Ureter (tissue), 1 donor: ENCODE results near the gene ALK. TPM values are rescaled to one million over a fixed set of nuclear protein-coding genes. Genes with fewer than 3 reads are reported as not detected.

Experiments used
- DNase-seq: peaks from one replicate; pipeline ENCODE4 v3.0.0-alpha.2; 2020; ENCODE audit warnings: low spot score
- total RNA-seq: library from RNA; stranded (reverse); gene quantifications from one replicate; pipeline ENCODE4 v1.2.4, GENCODE V29; 2023
- donor health status: DM: yes; HTN: yes; CAD: no.

ALK gene
- total RNA-seq, 1 donor from 2014 or later: 0.36 TPM

DNA sequence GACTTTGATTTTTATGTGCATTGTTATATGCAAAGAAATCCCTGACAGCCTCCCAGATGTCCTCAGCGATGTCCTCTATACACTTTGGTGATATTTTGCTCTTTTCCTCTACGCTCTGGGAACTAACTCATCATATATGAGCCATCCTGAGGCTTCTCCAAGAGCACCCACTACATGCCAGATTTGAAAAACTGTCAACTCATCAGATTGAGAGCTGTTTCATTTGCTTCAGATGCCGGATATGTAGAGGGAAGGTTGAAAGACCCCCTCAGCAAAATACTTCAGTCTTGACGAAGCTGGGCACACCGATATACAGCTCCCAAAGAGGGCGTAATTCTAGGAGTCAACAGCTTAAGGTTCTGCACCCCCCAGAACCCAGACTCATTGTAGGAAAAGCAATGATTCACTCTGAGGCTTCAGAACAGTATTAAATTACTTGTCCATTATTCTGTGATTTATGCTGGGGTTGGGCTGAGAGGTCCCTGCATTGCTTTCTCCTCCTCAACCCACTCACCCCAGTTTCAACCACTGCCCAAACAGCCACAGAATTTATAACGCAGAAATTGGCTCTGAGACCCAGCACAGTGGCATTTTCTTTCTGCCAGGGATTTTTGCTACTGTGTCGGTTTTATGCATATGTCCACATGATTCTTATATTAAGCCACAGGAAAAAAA is 341.8 kb downstream of the ALK start:
- DNase-seq: no peak

DNA sequence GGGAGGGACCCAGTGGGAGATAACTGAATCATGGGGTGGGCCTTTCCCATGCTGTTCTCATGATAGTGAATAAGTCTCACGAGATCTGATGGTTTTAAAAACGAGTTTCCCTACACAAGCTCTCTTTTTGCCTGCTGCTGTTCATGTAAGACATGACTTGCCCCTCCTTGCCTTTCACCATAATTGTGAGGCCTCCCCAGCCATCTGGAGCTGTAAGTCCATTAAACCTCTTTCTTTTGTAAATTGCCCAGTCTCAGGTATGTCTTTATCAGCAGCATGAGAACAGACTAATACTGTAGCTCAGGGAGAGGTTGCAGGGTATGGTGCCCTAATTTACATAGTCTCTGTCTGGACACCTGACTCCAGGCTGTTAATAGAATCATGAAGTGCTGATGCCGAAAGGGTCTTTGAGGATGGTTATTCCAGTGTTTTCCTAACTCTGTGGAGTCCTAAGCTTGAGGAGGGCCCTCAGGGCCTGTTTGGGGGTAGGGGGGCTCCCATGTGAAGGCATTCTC is 343.2 kb downstream of the ALK start:
- DNase-seq: no peak

DNA sequence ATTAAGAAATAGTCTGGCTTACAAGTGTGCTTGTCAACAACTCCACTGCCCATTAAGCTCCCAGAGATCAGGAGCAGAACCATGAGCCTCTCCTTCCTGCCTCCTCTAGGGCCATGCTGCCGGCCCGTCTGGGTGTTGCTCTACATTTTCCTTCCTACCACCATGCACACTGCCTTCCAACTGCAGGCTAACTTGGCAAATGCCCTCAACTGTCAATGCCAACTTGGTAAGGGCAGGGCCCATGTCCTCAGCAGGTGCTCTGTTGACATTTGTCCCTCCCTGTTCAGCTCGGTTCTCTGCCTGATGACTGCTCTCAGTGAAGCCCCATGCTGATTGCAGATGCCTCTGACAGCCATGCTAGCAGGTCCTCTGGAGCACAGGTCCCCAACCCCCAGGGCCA is 345.2 kb downstream of the ALK start:
- no peak for DNase-seq

- DNase-seq: no peak
Observed at GRCh38 chr2:29575370-29575890, 346.0 kb downstream of the ALK start.

DNA sequence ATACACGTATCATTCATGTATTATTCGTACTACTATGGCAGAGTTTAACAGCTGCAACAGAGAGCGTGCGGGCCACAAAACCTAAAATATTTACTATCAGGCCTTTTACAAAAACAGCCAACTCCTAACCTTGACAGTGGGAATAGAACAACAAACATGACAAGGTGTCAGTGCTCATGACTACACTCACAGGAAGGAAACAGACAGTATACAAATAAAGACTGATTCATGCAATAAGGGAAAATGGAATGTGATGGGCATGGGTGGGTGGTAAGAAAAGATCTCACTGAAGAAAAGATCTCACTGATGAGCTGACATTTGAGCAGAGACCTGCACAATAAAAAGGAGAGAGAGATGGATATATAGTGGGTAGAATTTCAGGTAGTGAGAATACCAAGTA is 347.8 kb downstream of the ALK start:
- DNase-seq: no peak

- no peak for DNase-seq
Observed at GRCh38 chr2:29573147-29573546, 348.2 kb downstream of the ALK start.

DNA sequence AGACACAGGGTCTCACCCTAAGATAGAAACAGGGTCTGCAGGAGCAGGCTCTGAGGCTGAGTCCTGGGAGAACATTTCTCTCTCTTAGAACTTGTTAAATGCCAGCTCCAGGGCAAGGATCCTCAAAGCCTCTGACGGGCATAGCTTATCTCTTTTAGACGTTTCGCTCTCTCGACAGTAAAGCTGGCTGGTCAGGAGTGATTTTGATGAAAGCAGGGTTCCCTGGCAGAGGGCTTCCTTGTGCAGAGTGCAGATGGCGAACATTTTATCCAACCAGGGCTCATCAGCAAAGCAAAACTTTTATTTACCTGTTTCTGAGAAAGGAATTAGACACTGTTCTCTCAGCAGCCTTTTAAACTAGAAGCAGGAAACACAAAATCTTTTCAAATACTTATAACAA is 350.8 kb downstream of the ALK start:
- DNase-seq: no peak

DNA sequence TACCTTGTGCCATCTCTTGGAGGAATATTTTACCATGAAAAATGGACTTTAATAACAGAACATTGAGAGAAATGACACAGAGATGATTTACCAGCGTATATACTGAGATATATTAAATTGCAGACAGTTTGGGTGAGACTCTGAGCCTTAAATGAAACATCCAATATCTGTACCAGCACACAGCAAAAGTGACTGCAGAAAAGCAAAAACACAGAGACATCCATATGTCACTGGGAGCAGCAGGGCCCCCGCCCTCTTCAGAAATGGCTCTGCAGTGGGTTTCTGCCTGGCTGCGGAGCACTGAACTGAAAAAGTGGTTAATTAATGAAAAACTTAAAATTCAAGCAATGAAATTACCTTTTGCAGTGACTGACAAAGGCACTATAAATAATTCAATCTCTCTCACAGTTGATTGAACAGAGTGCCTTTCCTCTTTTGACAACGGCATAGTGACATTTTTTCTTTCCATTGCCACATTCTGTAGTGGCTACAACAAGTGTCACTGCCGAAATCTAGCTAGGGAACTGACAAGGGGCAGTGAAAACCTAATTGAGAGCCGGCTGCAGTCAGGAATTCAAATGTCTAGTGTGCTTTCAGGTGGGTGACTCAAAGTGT is 353.4 kb downstream of the ALK start:
- no peak for DNase-seq

DNA sequence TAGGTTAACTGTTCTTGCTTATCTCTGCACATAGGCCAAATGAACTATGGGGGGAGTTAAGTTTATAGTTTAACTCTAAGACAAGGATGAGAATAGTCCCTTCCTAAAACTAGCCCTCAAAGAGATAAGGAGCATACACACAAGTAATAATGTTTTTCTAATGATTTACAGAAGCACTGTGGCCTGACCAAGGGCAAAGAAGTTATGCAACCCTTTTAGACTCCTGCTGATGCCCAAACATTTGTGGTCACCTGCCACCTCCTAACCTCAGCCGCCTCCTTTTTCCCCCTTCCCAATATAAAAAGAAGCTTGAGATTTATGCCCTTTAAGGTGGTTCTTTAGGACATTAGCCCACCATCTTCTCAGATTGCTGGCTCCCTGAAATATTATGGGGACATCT is 357.7 kb downstream of the ALK start:
- no peak for DNase-seq

GRCh38 chr2:29562896-29563295 is 358.5 kb downstream of the ALK start:
- DNase-seq: no peak

- no peak for DNase-seq
Observed at GRCh38 chr2:29562319-29562718, 359.1 kb downstream of the ALK start.

DNA sequence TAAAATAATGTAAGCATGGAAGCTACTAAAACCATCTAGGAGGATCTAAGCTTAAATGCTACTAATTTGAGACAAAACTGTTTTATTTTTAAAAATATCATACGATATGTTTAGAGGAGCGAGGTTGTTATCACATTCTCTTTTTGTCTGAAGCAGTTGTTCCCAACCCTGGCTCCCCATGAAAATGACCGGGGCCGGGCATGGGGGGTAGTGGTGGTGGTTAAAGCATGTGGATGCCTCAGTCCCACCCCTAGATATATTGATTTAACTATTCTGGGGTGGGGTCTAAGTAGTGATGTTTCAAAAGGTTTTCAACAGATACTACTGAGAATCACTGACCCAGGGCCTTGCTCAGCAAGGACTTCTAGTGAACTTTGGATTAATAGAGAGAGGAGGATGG is 359.8 kb downstream of the ALK start:
- no peak for DNase-seq

DNA sequence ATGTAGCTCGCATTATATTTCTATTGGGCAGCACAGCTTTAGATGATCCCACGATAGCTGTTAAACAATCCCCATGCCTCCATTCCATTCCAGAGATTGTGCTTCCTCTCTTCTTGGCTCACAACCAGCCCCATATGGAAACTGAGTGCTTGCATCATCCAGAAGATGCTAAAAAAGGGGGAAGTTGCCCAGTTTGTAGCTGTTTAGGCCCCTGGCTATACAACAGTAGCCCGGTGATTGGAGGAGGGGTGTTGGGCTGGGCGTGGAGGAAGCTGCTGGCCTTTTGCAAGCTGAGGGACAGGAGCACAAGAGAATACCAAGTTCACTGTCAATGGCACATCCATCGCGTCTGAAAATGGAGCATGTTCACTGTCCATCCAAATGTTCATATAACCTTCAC is 360.2 kb downstream of the ALK start:
- DNase-seq: no peak

DNA sequence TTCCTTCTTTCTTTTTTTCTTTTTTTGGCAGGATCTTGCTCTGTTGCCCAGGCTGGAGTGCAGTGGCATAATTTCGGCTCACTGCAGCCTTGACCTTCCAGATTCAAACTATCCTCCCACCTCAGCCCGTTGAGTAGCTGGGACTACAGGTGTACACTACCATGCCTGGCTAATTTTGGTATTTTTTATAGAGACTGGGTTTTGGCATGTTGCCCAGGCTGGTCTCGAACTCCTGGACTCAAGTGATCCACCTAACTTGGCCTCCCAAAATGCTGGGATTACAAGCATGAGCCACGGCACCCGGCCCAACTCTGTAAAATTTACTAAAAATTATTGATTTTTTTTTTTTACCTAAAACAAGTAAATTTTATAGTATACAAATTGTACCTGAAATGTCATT is 360.8 kb downstream of the ALK start:
- DNase-seq: no peak

DNA sequence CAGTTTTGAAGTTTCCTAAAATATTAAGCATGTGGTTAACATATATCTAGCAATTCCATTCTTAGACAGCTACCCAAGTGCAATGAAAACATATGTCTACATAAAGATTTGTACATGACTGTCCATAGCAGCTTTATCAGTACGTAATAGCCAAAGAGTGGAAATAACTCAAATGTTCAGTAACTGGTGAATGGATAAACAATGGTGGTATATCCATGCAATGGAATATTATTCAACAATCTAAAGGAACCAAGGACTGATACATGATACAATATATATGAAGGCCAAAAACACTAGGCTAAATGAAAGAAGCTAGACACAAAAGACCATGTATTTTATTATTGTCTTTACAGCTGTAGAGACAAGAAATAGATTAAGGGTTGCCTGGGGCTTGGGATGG is 361.4 kb downstream of the ALK start:
- DNase-seq: no peak

DNA sequence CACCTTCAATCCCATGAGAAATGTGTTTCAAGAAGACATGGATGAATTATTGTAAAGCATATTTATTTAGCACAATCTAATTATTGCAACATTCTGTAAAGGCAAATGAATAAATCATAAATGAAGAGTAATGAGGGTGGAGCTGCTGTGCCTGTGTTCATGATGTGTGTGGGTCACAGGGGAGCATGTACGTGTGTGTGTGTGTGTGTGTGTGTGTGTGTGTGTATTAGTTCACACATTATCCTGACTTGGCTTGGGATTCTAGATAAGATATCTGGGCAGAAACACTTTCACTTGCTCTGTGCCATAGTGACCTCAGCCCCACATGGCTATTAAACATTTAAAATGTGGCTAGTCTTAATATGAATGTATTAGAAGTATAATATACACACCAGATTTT is 361.8 kb downstream of the ALK start:
- no peak for DNase-seq

DNA sequence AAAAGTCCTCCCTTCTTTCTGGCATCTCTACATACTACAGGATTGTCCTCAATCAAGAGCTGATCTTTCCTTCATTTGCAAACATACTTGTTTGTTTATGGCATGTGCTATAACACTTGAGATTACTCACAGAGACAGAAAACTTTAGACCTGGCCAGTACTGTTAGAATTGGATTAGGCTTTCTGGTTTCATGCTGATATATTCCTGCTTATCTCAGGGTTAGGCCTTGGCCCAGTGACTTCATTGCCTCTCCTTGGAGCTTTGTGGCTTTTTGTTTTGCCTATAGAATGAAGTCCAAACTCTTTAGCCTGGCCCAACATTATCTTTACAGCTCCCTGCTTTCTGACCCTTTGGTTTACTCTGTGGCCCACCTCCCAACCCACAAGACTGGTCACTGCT is 363.3 kb downstream of the ALK start:
- no peak for DNase-seq

- no peak for DNase-seq
Observed at GRCh38 chr2:29557268-29557667, 364.1 kb downstream of the ALK start.

GRCh38 chr2:29549069-29549380 is 372.4 kb downstream of the ALK start:
- DNase-seq: no peak

- no peak for DNase-seq
Observed at GRCh38 chr2:29544917-29545316, 376.5 kb downstream of the ALK start.

- no peak for DNase-seq
Observed at GRCh38 chr2:29544031-29544430, 377.4 kb downstream of the ALK start.

DNA sequence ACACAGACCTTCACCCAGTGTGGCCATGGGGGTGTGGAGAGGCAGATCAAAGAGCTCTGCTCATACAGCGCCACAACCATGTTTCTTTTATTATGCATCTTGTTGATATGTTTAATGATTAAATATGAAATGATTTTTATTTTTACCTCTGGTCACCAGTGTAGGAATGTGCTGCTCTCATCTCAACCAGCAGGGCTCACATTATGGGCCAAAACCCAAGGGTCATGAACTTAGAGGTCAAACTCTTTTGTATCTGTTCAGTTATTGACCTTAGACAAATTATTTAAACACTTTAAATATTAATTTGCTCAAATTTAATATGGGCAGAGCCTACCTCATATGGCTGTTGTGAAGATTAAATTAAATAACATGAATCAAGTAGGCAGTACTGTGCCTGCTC is 386.2 kb downstream of the ALK start:
- no peak for DNase-seq

- DNase-seq: no peak
Observed at GRCh38 chr2:29532436-29532835, 388.9 kb downstream of the ALK start.

DNA sequence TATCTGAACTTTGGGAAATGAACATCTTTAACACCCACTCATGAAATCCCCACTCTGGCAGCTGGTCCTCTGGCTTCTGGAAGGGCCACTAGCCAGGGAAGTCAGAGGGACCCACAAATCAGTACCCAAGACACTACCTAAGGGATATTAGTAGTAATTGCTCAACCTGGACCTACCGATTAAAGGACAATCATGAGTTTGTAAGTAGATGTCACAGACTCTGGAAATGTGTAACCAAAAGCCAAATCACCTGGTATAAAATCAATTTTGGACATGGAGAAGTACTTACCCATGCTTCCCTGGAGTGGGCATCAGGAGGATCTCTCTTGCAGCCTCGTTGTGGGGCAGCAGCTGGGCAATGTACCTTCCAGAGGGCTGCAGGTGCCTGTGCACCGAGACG is 389.8 kb downstream of the ALK start:
- no peak for DNase-seq
